Measurements from ENCODE around the gene SLC35F1. TPM values are rescaled to one million over a fixed set of nuclear protein-coding genes. Genes with fewer than 3 reads are reported as not detected.
A peak's percentile ranks its signal among the peaks of the same experiment; 100 is the strongest.
"Not testable (repeated sequence)": the region's sequence is repeated elsewhere in the genome, so short reads cannot be mapped to it uniquely, and the experiment has no call there.

Gene SLC35F1
- total and polyA plus RNA-seq, 9 of the 15 experiments (the other 6 are each of a cell fraction or from before 2014, with no cell fraction given): 0.03 to 0.06 TPM; not detected in 7

GRCh38 chr6:117906958-117907600 is at the start of gene SLC35F1 (continued):
- no peak for TF ChIP-seq THRB (CRISPR knock-in tag; conservative IDR thresholded peaks at IDR 0.05)
- TF ChIP-seq, protein P1, sequence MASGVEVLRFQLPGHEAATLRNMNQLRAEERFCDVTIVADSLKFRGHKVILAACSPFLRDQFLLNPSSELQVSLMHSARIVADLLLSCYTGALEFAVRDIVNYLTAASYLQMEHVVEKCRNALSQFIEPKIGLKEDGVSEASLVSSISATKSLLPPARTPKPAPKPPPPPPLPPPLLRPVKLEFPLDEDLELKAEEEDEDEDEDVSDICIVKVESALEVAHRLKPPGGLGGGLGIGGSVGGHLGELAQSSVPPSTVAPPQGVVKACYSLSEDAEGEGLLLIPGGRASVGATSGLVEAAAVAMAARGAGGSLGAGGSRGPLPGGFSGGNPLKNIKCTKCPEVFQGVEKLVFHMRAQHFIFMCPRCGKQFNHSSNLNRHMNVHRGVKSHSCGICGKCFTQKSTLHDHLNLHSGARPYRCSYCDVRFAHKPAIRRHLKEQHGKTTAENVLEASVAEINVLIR (CRISPR knock-in tag; IDR thresholded peaks at IDR 0.05): no peak
- TF ChIP-seq HDGF (IDR thresholded peaks at IDR 0.05): no peak

DNA sequence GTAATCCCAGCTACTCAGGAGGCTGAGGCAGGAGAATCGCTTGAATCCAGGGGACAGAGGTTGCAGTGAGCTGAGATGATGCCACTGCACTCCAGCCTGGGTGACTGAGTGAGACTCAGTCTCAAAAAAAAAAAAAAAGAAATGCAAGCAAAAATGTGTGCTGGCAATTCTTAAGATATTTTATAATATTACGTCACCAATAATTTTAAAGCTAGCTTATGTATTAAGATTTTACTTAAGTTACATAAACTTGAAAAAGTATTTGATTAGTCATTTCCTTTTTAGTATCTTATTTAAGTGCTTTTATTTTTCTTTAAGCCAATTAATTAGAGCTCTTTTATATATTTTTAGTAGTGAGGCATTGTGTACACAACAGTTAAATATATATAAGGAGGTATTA is 48.5 kb upstream of the SLC35F1 start:
- not testable (repeated sequence) for H3K4me2 ChIP-seq (ENCODE audit: insufficient read depth, low read length)

More for the DNA sequence above, 48.5 kb upstream of the SLC35F1 start:
- H3K4me3 ChIP-seq; in situ Hi-C loops (cut with MboI); H3K9ac ChIP-seq (ENCODE audit: insufficient read depth in 1 of 2, low read depth in 2 of 2, low read length in 2 of 2); ATAC-seq; H4K20me1 ChIP-seq (replicated peaks; ENCODE audit: control insufficient read depth, insufficient read depth, low read length); H3K27me3 ChIP-seq (ENCODE audit: control insufficient read depth in 2 of 2, insufficient read depth in 2 of 2, low read length in 2 of 2); H3K79me2 ChIP-seq (ENCODE audit: control insufficient read depth, insufficient read depth, low read length); H2AFZ ChIP-seq (ENCODE audit: low read depth, low read length); CTCF ChIA-PET (ENCODE audit: low intra/inter-chr PET ratio); H3K36me3 ChIP-seq (ENCODE audit: control insufficient read depth, insufficient read depth, low read length); H3K27ac ChIP-seq (ENCODE audit: extremely low read depth, low read depth, low read length); DNase-seq (ENCODE audit: extremely low read depth in 1 of 4, low spot score in 3 of 4); BruUV-seq (replicated peaks); H3K9me3 ChIP-seq (replicated peaks; ENCODE audit: control insufficient read depth, insufficient read depth, low read depth, low read length); intact Hi-C loops (cut with micrococcal nuclease); H3K4me1 ChIP-seq (replicated peaks in 1 of 2; ENCODE audit: control insufficient read depth in 2 of 2, insufficient read depth in 2 of 2, low read length in 2 of 2); FAIRE-seq; H3K9me1 ChIP-seq (ENCODE audit: control insufficient read depth, insufficient read depth, low read length); TF ChIP-seq ATF3 (CRISPR knock-in tag; conservative IDR thresholded peaks at IDR 0.05): not testable (repeated sequence)
- 0% methylated on average over 2 of the region's 2 CpGs for WGBS (ENCODE audit: insufficient coverage, low coverage, missing lambda C conversion rate)
- TF ChIP-seq ATF3 (IDR thresholded peaks at IDR 0.05): peak; percentile 15; the same call in 1 of the 2 replicates
- POLR2A ChIA-PET: interaction anchor here (0.6 kb wide), 1 partner anchor 383 kb away, joined by 3 read pairs; no protein-coding TSS in a partner anchor
